ENCODE data around the gene HOTAIR.

DNA sequence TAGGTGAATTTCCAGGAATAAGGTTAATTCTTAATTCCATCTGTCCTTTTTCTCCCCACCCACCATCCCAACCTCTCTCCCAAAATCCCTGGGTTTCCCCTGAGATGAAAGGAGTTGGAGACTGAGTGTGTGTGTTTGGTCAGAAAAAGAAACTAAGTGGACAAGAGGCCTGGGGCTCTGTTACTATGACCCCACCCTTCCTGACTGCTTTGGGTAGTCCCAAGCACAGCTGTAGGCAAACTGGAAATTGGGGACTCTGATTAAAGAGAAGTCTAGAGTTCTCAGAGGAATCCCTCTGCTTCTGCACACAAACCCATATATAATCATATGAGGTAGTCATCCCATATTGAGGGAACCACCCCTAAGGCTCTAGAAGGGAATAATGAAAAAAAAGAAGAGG lies 27.0 kb downstream of the HOTAIR start:
- no peak for TF ChIP-seq TAF1 (IDR thresholded peaks at IDR 0.05; ENCODE audit: low read depth)
- TF ChIP-seq SMC3 (conservative IDR thresholded peaks at IDR 0.05; ENCODE audit: poor library complexity), result no peak
- TF ChIP-seq, protein P1, sequence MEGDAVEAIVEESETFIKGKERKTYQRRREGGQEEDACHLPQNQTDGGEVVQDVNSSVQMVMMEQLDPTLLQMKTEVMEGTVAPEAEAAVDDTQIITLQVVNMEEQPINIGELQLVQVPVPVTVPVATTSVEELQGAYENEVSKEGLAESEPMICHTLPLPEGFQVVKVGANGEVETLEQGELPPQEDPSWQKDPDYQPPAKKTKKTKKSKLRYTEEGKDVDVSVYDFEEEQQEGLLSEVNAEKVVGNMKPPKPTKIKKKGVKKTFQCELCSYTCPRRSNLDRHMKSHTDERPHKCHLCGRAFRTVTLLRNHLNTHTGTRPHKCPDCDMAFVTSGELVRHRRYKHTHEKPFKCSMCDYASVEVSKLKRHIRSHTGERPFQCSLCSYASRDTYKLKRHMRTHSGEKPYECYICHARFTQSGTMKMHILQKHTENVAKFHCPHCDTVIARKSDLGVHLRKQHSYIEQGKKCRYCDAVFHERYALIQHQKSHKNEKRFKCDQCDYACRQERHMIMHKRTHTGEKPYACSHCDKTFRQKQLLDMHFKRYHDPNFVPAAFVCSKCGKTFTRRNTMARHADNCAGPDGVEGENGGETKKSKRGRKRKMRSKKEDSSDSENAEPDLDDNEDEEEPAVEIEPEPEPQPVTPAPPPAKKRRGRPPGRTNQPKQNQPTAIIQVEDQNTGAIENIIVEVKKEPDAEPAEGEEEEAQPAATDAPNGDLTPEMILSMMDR (IDR thresholded peaks at IDR 0.05; ENCODE audit: poor library complexity, severe bottlenecking), result no peak
- TF ChIP-seq RAD21 (conservative IDR thresholded peaks at IDR 0.05), result no peak
- TF ChIP-seq EP300 (conservative IDR thresholded peaks at IDR 0.05; ENCODE audit: poor library complexity, severe bottlenecking), result no peak
